ENCODE measurements around the gene COBL.

The COBL gene

GRCh38 chr7:51313738-51314425 lies 2.7 kb downstream of the COBL start:
- H3K4me3 ChIP-seq (ENCODE audit: low read depth, low read length), result no peak overlapping the region
- TF ChIP-seq, protein P1, sequence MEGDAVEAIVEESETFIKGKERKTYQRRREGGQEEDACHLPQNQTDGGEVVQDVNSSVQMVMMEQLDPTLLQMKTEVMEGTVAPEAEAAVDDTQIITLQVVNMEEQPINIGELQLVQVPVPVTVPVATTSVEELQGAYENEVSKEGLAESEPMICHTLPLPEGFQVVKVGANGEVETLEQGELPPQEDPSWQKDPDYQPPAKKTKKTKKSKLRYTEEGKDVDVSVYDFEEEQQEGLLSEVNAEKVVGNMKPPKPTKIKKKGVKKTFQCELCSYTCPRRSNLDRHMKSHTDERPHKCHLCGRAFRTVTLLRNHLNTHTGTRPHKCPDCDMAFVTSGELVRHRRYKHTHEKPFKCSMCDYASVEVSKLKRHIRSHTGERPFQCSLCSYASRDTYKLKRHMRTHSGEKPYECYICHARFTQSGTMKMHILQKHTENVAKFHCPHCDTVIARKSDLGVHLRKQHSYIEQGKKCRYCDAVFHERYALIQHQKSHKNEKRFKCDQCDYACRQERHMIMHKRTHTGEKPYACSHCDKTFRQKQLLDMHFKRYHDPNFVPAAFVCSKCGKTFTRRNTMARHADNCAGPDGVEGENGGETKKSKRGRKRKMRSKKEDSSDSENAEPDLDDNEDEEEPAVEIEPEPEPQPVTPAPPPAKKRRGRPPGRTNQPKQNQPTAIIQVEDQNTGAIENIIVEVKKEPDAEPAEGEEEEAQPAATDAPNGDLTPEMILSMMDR (IDR thresholded peaks at IDR 0.05; ENCODE audit: borderline replicate concordance, insufficient read depth, low read depth, low read length), result no peak

- no peak overlapping the region for H3K4me3 ChIP-seq (ENCODE audit: low read depth, low read length)
- TF ChIP-seq, protein P1 (IDR thresholded peaks at IDR 0.05; ENCODE audit: borderline replicate concordance, insufficient read depth, low read depth, low read length), result no peak
Observed at GRCh38 chr7:51312951-51313737, 3.5 kb downstream of the COBL start.

DNA sequence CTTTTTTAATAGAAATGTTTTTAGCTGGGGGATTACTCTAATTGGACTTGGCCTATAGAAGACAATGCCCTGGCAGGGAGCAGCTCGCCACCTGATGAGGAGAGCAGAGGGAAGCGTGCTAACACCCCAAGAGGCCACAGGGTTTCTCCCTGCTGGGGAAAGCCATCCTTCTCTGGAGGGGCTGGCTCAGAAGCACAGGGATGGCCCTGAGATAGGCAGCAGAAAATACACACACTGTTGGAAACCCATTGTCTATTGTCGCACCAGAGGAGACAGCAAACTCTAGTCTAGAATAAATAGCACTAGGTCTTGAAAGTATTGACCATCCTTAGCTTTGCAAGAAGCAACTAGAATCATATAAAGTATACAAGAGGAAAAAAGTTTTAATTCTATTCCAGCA lies 5.4 kb downstream of the COBL start:
- TF ChIP-seq, protein P1 (IDR thresholded peaks at IDR 0.05; ENCODE audit: borderline replicate concordance, insufficient read depth, low read depth, low read length), result no peak
- no peak overlapping the region for H3K4me3 ChIP-seq (ENCODE audit: low read depth, low read length)

DNA sequence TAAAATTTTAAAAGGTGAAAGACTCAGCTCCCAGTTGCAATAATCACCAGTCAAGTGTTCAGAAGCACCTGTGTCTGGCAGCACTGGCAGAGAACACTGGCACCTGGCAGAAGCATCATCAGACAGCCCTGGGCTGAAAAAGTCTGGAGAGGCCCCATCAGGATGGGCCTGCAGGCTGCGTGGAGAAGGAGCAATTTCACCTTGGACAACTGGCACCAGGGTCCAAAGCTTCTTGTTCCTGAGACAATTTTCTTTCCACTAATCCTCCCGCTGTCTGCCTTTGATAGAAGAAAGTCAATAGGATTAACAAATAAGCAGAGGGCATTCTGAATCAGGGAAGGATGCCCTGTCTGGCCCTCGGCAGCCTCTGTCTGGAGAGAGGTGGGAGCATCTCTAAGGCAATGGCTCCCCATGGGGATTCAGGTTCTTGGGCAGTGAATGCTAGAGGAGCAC lies 6.5 kb downstream of the COBL start:
- TF ChIP-seq, protein P1 (IDR thresholded peaks at IDR 0.05; ENCODE audit: borderline replicate concordance, insufficient read depth, low read depth, low read length), result no peak
- H3K4me3 ChIP-seq (ENCODE audit: low read depth, low read length), result no peak overlapping the region

DNA sequence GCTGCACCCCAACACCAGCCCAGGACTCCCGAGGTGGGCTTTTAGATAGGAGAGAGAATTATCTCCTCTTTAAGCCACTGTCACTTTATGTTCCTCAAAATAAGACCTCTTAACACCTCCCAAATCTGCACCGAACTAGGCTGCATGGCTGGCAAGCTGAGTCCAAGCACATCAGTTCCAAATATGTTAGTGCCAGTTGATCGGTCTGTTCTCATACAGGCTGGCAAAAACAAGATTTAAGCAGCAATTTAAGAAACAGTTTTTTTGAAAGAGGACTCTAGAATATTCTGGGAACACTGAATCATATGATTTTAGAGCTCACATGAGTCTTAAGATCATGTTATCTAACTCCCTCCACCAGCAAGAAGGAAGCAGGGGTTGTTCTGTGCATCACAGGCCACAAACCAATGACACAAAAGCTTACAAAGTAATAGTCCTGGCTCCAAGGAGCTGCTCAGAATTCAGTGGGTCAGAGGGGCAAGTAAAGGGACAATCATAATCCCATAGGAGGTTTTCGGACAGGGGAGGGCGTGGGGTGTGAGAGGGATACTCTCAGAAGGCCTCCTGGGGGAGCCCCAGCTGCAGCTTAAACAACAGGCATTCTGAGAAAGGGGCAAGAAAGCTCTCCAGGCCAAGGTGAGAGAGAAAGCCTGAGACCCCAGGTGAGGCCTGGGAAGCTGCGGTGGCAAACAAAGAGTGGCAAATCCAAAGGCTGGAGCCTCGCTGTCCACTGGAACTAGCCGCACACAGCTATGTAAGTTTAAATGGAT lies 7.1 kb downstream of the COBL start:
- TF ChIP-seq, protein P1 (IDR thresholded peaks at IDR 0.05; ENCODE audit: borderline replicate concordance, insufficient read depth, low read depth, low read length), result no peak

DNA sequence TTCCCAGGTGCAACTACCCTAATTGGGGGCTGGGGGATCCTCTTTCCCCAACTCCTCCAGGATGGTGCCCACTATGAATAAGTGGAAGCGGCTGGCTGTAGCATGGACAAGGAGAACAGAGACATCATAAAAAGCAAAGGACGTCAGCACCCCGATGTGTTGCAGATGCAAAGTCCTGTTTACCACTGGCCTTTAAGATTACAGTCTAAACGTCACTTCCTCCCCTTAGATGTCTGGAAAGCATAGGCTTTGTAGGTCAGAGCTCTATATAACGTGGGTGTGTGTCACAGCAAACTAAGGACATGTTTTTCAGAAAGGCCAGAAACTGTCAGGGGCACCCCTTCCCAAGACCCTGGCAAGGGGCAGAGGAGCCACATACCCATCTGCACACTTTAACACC lies 7.9 kb downstream of the COBL start:
- H3K4me3 ChIP-seq (ENCODE audit: low read depth, low read length), result no peak overlapping the region
- TF ChIP-seq, protein P1 (IDR thresholded peaks at IDR 0.05; ENCODE audit: borderline replicate concordance, insufficient read depth, low read depth, low read length), result no peak

More for the DNA sequence above, 7.1 kb downstream of the COBL start:
- H3K4me3 ChIP-seq (ENCODE audit: low read depth, low read length), result no peak overlapping the region
